HG02798 (cell line): ENCODE data around the gene CDKN2AIP.
"Not testable (repeated sequence)": the region's sequence is repeated elsewhere in the genome, so short reads cannot be mapped to it uniquely, and the experiment has no call there.

Experiments
- ATAC-seq: cut with Tn5 transposase; IDR thresholded peaks from one replicate; pipeline ENCODE4 v1.9.1; 2021; ENCODE audit warnings: mild to moderate bottlenecking; ENCODE audit not compliant: unreplicated experiment, poor library complexity

Gene CDKN2AIP

GRCh38 chr4:183447646-183448045 lies 3.2 kb downstream of the CDKN2AIP start:
- no peak for ATAC-seq

GRCh38 chr4:183448436-183448835 lies 4.0 kb downstream of the CDKN2AIP start:
- no peak for ATAC-seq

GRCh38 chr4:183449193-183449882 lies 4.9 kb downstream of the CDKN2AIP start:
- ATAC-seq = no peak

- no peak for ATAC-seq
These were observed 5.7 kb downstream of the CDKN2AIP start for GRCh38 chr4:183450108-183450507.

GRCh38 chr4:183455431-183456195 lies 11.2 kb downstream of the CDKN2AIP start:
- no peak for ATAC-seq

- no peak for ATAC-seq
These were observed 13.6 kb downstream of the CDKN2AIP start for GRCh38 chr4:183458005-183458404.

- ATAC-seq = not testable (repeated sequence)
These were observed 19.6 kb downstream of the CDKN2AIP start for GRCh38 chr4:183463903-183464619.

- ATAC-seq = not testable (repeated sequence)
These were observed 21.4 kb downstream of the CDKN2AIP start for GRCh38 chr4:183465879-183466278.

- ATAC-seq = no peak
These were observed 22.8 kb downstream of the CDKN2AIP start for GRCh38 chr4:183467246-183467645.

GRCh38 chr4:183468210-183469095 lies 24.0 kb downstream of the CDKN2AIP start:
- ATAC-seq = no peak

- no peak for ATAC-seq
These were observed 24.8 kb downstream of the CDKN2AIP start for GRCh38 chr4:183469285-183469684.

- no peak for ATAC-seq
These were observed 25.5 kb downstream of the CDKN2AIP start for GRCh38 chr4:183469936-183470335.

- no peak for ATAC-seq
These were observed 26.4 kb downstream of the CDKN2AIP start for GRCh38 chr4:183470821-183471220.

GRCh38 chr4:183471946-183472708 lies 27.7 kb downstream of the CDKN2AIP start:
- peak; percentile 87 for ATAC-seq

- ATAC-seq = no peak
These were observed 33.7 kb downstream of the CDKN2AIP start for GRCh38 chr4:183478123-183478522.

GRCh38 chr4:183478926-183479325 lies 34.5 kb downstream of the CDKN2AIP start:
- ATAC-seq = no peak

GRCh38 chr4:183482515-183483095 lies 38.2 kb downstream of the CDKN2AIP start:
- ATAC-seq = not testable (repeated sequence)

- no peak for ATAC-seq
These were observed 39.6 kb downstream of the CDKN2AIP start for GRCh38 chr4:183483997-183484396.
